Neural progenitor cell (in vitro differentiated cells): ENCODE measurements around the gene NME1. TPM values are rescaled to one million over a fixed set of nuclear protein-coding genes. Genes with fewer than 3 reads are reported as not detected.

Source experiments
- DNase-seq: peaks from one replicate; pipeline ENCODE4 v3.0.0-alpha.2; 2016; ENCODE audit warnings: low spot score
- H2AFZ ChIP-seq: fragments of 200-600 bp; sonication (generic); replicated peaks from 2 replicates; pipeline ENCODE4 v1.6.1; 2016; ENCODE audit warnings: antibody characterized with exemption
- H3F3A ChIP-seq: fragments of 200-600 bp; sonication (generic); 2 replicates; pipeline ENCODE4 v1.6.1; 2016; ENCODE audit warnings: antibody characterized with exemption, low read depth
- H3K27ac ChIP-seq: fragments of 200-600 bp; sonication (generic); 2 replicates; pipeline ENCODE4 v1.5.1; 2016; ENCODE audit warnings: mild to moderate bottlenecking
- H3K27me3 ChIP-seq: fragments of 200-600 bp; sonication (generic); 2 replicates; pipeline ENCODE4 v1.6.1; 2016; ENCODE audit warnings: mild to moderate bottlenecking, moderate library complexity
- H3K36me3 ChIP-seq: fragments of 200-600 bp; sonication (generic); 2 replicates; pipeline ENCODE4 v1.5.1; 2016
- H3K4me1 ChIP-seq: fragments of 200-600 bp; sonication (generic); 2 replicates; pipeline ENCODE4 v1.6.1; 2016; ENCODE audit warnings: mixed run types
- H3K4me2 ChIP-seq: fragments of 200-600 bp; sonication (generic); 2 replicates; pipeline ENCODE4 v1.6.1; 2016
- H3K4me3 ChIP-seq: fragments of 200-600 bp; sonication (generic); 2 replicates; pipeline ENCODE4 v1.5.1; 2016
- H3K79me2 ChIP-seq: fragments of 200-600 bp; sonication (generic); 2 replicates; pipeline ENCODE4 v1.6.1; 2016; ENCODE audit warnings: low read depth
- H3K9ac ChIP-seq: fragments of 200-600 bp; sonication (generic); 2 replicates; pipeline ENCODE4 v1.6.1; 2016
- H3K9me3 ChIP-seq: fragments of 200-600 bp; sonication (generic); 2 replicates; pipeline ENCODE4 v1.5.1; 2016; ENCODE audit warnings: low read depth
- H4K20me1 ChIP-seq: fragments of 200-600 bp; sonication (generic); 2 replicates; pipeline ENCODE4 v1.6.1; 2016; ENCODE audit warnings: low read depth
- H3K27ac Mint-ChIP-seq: 3 replicates; pipeline ENCODE4 v1.8.0; 2021; ENCODE audit warnings: mixed read lengths
- H3K27me3 Mint-ChIP-seq: 2 replicates; pipeline ENCODE4 v1.8.0; 2022; ENCODE audit warnings: low read depth, mild to moderate bottlenecking, inconsistent platforms, moderate library complexity, mixed read lengths; ENCODE audit not compliant: insufficient read depth
- H3K36me3 Mint-ChIP-seq: 3 replicates; pipeline ENCODE4 v1.8.0; 2021; ENCODE audit warnings: mixed read lengths
- H3K4me1 Mint-ChIP-seq: 3 replicates; pipeline ENCODE4 v1.8.0; 2021; ENCODE audit warnings: mixed read lengths
- H3K4me3 Mint-ChIP-seq: 3 replicates; pipeline ENCODE4 v1.8.0; 2021; ENCODE audit warnings: mild to moderate bottlenecking, moderate library complexity, mixed read lengths
- H3K9me3 Mint-ChIP-seq: 3 replicates; pipeline ENCODE4 v1.8.0; 2020; ENCODE audit warnings: mixed read lengths
- EZH2 ChIP-seq: fragments of 200-600 bp; sonication (generic); IDR thresholded peaks from 2 replicates; pipeline ENCODE4 v1.6.1; 2017; ENCODE audit warnings: antibody characterized with exemption, mild to moderate bottlenecking, moderate library complexity
- EZH2phosphoT487 ChIP-seq: fragments of 200-600 bp; sonication (generic); IDR thresholded peaks from 2 replicates; pipeline ENCODE4 v1.6.1; 2017; ENCODE audit warnings: antibody characterized with exemption
- total RNA-seq: library from RNA; depleted of rRNA; stranded (reverse); fragments of >200 nt; gene quantifications from 2 replicates; pipeline ENCODE4 v1.2.3, GENCODE V29; 2015; ENCODE audit warnings: low replicate concordance
- TF ChIP-seq, protein P1 (sequence below): fragments of 200-600 bp; sonication (generic); IDR thresholded peaks from 2 replicates; pipeline ENCODE4 v1.5.1; 2017; ENCODE audit warnings: antibody characterized with exemption, mild to moderate bottlenecking

The NME1 gene
- total RNA-seq, 1 donor from 2014 or later, result 89.5 TPM

DNA sequence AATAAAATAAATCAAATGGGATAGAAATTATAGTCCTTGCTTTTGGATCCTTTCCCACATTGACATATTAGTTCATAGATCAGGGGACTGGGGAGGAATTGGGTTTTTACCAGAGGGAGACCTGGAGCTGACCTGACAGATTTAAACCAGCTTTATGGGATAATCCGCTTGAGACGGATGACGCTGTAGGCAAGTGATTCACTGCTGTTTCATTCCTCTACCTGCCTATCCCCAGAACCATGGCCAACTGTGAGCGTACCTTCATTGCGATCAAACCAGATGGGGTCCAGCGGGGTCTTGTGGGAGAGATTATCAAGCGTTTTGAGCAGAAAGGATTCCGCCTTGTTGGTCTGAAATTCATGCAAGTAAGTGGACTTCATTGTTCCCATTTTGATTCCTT lies 2.1 kb downstream of the NME1 start:
- Mint-ChIP-seq H3K27ac (no peak overlapping the region), H3K27me3 (peaks cover 2% of the 10 kb centered on the region), H3K4me1 (peaks cover 4% of the 10 kb centered on the region), H3K4me3 (no peak overlapping the region), H3K9me3 (no peaks in the 10 kb centered on the region), H3K36me3 (peaks cover 19% of the 10 kb centered on the region)
- H3K4me3 ChIP-seq, result no peak overlapping the region
- no peaks in the 10 kb centered on the region for H4K20me1 ChIP-seq
- H3K4me2 ChIP-seq, result peak overlapping the region; percentile 86
- H3K36me3 ChIP-seq, result peaks cover 4% of the 10 kb centered on the region
- H3K9me3 ChIP-seq, result no peaks in the 10 kb centered on the region
- peaks cover 12% of the 10 kb centered on the region for H3F3A ChIP-seq
- no peak overlapping the region for H3K27ac ChIP-seq
- peaks cover 16% of the 10 kb centered on the region for H3K4me1 ChIP-seq
- no peak for TF ChIP-seq EZH2
- TF ChIP-seq EZH2phosphoT487, result no peak
- TF ChIP-seq, protein P1, sequence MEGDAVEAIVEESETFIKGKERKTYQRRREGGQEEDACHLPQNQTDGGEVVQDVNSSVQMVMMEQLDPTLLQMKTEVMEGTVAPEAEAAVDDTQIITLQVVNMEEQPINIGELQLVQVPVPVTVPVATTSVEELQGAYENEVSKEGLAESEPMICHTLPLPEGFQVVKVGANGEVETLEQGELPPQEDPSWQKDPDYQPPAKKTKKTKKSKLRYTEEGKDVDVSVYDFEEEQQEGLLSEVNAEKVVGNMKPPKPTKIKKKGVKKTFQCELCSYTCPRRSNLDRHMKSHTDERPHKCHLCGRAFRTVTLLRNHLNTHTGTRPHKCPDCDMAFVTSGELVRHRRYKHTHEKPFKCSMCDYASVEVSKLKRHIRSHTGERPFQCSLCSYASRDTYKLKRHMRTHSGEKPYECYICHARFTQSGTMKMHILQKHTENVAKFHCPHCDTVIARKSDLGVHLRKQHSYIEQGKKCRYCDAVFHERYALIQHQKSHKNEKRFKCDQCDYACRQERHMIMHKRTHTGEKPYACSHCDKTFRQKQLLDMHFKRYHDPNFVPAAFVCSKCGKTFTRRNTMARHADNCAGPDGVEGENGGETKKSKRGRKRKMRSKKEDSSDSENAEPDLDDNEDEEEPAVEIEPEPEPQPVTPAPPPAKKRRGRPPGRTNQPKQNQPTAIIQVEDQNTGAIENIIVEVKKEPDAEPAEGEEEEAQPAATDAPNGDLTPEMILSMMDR, result no peak
- DNase-seq, result no peak
- no peak overlapping the region for H3K9ac ChIP-seq
- no peak overlapping the region for H2AFZ ChIP-seq
- H3K79me2 ChIP-seq, result peaks cover 57% of the 10 kb centered on the region
- H3K27me3 ChIP-seq, result no peaks in the 10 kb centered on the region

DNA sequence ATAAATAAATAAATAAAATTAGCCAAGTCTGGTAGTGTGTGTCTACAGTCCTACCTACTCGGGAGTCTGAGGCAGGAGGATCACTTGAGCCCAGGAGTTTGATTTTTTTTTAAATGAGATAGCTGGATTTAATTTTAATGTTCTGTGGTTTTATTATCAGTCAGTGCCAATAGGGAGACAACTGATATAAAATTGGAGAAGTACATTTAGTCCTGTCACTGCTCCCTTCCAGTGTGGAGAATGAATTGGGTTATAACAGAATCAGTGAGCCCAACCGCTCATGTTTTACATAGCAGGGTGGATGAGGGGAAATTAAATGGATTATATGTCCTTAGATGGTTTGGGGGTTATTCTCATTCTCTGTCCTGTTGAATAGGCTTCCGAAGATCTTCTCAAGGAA lies 6.2 kb downstream of the NME1 start:
- Histone ChIP-seq H3K27me3 (no peaks in the 10 kb centered on the region), H3K9me3 (no peaks in the 10 kb centered on the region), H3K9ac (no peak overlapping the region), H3K79me2 (peaks cover 45% of the 10 kb centered on the region), H3F3A (peaks cover under 1% of the 10 kb centered on the region), H3K4me2 (no peak overlapping the region), H3K4me1 (peaks cover 6% of the 10 kb centered on the region), H3K4me3 (no peak overlapping the region), H3K36me3 (peaks cover 13% of the 10 kb centered on the region), H2AFZ (no peak overlapping the region), H4K20me1 (no peaks in the 10 kb centered on the region), H3K27ac (no peak overlapping the region)
- no peak for DNase-seq
- H3K27me3 Mint-ChIP-seq, result peaks cover 2% of the 10 kb centered on the region
- H3K27ac Mint-ChIP-seq, result no peak overlapping the region
- peaks cover 33% of the 10 kb centered on the region for H3K36me3 Mint-ChIP-seq
- TF ChIP-seq EZH2phosphoT487 (no peak), EZH2 (no peak)
- TF ChIP-seq, protein P1, result no peak
- H3K4me1 Mint-ChIP-seq, result peaks cover 4% of the 10 kb centered on the region
- H3K4me3 Mint-ChIP-seq, result no peak overlapping the region
- no peaks in the 10 kb centered on the region for H3K9me3 Mint-ChIP-seq

DNA sequence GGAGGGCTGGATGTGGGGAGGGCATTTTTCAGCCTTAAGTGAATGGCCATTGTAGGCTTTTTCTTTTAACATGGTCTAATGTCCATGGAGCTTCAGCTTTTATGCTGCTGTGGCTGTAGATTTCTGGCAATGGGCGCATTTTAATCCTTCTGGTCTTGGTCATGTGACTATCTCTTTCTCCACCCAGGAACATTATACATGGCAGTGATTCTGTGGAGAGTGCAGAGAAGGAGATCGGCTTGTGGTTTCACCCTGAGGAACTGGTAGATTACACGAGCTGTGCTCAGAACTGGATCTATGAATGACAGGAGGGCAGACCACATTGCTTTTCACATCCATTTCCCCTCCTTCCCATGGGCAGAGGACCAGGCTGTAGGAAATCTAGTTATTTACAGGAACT lies 8.2 kb downstream of the NME1 start:
- peaks cover 26% of the 10 kb centered on the region for H3K79me2 ChIP-seq
- TF ChIP-seq EZH2phosphoT487, result no peak
- TF ChIP-seq, protein P1, result no peak
- no peak for TF ChIP-seq EZH2
- no peaks in the 10 kb centered on the region for H3K9me3 ChIP-seq
- H3K27ac ChIP-seq, result no peak overlapping the region
- no peak overlapping the region for H3K9ac ChIP-seq
- Mint-ChIP-seq H3K9me3 (no peaks in the 10 kb centered on the region), H3K27ac (no peak overlapping the region), H3K36me3 (peaks cover 30% of the 10 kb centered on the region), H3K4me1 (peaks cover 11% of the 10 kb centered on the region), H3K4me3 (no peak overlapping the region), H3K27me3 (peaks cover 4% of the 10 kb centered on the region)
- H3K27me3 ChIP-seq, result no peaks in the 10 kb centered on the region
- no peaks in the 10 kb centered on the region for H3K4me1 ChIP-seq
- no peak overlapping the region for H3K4me3 ChIP-seq
- DNase-seq, result no peak
- peaks cover 15% of the 10 kb centered on the region for H3F3A ChIP-seq
- no peak overlapping the region for H3K4me2 ChIP-seq
- H3K36me3 ChIP-seq, result peaks cover 13% of the 10 kb centered on the region
- H4K20me1 ChIP-seq, result peaks cover 10% of the 10 kb centered on the region
- no peak overlapping the region for H2AFZ ChIP-seq
